Limb (tissue), 2 donors: ENCODE data around the gene MBP.

Experiments
- DNase-seq, 2 donors: peaks; one replicate each; pipeline ENCODE4 v3.0.0-alpha.2; 2016; ENCODE audit errors: extremely low spot score in 2 of 2

MBP gene

DNA sequence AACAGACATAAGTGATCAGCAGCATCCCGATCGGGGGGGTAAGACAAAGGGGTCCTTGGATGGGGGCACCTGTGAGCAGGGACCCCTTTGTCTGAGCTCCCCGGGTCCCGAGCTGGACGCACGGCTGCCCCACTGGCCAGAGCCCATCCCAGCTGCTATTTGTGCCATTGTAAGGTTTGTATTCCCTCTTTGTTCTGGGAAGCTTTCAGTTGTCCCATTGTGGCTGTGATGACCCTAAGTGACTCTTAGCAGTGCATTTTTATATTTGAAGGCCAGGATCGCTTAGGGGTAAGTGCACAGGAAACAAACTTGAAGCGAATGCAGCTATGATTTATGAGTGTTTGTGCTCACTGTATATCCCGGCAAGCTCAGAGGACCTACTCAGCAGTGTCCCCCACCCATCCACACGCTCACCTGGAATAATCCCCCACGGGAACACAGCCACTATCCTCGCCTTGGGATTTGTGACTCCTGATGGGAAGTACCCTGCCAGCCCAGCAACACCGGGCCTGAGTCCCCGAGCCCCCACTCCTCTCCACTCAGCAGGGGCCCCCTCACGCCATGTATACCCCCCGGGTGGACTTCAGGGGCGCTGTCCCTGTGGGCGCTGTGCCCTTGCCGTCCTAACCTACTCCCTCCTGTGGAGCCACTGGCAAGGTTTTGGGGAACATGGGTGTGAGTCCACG, 80.1 kb downstream of the MBP start:
- DNase-seq: no peak

DNA sequence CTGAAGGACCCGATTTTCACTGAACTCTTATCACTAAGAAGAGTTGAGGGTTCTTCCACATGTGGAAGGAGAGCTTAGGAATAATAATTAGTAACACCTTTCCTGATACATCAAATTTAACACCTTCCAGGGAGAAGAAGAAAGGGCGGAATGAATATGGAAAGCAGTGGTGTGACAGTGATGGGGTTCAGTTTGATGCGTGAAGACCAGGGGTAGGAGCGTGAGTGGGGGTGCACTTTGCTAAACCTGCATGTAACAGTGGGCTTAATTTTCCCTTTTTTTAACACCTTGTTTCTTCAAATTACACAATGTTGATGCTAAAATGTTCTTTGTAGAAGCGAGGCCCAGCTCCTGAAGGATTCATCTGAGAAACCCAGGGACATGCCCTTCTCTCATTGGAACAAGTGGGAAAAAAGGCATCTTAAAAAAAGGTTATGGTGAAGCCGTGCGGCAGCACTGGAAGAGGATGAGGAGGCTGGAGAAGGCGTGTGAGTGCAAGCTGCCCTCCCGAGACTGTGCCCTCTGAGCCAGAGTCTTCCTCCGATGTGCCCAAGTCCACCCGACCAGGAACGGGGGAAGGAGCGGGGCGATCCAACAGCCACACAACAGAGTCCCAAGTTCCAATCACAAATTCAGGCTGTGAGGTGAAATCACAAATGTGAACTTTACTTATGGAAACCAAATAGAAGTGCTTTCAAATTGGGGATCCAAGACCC, 80.8 kb downstream of the MBP start:
- DNase-seq: no peak

- no peak for DNase-seq
These were observed 82.6 kb downstream of the MBP start for GRCh38 chr18:77049938-77050337.

- DNase-seq: no peak
These were observed 84.7 kb downstream of the MBP start for GRCh38 chr18:77047803-77048419.

DNA sequence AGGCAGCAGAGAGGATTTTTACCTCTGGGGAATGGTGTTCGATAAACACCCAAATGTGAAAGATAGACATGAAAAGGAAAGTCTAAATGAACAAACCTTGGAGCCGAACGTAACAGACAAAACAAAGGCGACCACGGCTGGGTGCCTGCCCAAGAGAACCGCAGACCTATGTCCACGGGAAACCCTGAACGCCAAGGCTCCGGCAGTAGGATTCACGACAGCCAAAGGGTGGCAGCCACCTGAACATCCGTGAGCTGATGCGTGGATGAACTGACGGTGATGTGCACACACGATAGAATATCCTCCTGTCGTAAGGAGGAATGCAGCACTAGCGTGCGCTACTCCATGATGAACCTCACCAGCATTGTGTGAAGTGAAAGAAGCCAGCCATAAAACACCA, 85.6 kb downstream of the MBP start:
- no peak for DNase-seq

DNA sequence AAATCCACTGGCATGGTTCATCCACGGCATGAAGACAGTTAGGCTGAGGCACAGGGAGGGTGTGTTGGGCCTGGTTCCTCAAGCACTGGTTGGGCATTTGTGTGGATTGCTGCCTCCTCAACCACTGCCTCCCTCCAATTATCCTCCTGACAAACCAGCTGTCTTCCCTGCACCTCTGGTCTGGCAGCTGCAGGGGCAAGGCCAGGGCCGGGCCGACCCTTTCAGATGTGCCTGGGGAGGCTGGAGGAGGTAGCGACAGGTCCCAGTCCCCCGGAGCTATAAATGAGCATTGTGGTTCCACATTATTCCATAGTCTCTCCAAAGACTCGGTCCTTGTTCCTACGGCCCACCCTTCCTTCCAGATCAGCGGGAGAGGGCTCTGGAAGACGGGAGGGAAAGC, 86.2 kb downstream of the MBP start:
- DNase-seq: no peak

DNA sequence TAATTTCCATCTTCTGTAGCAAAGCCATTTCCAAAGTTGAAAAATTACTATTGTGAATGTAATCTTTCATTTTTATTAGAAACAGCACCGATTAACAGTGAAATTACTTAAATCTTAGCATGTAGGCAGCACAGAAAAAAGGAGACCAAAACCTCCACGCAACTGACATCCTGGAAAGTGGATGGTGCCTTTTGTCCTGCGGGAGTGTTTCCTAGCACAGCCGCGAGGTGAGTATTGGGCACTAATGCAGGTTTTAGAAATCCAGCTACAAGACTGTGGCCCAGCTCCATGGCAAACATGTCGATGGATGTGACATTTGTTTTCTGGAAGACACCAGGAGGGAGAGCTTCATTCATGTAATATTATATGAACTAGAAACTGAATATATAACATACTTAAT, 86.9 kb downstream of the MBP start:
- no peak for DNase-seq

DNA sequence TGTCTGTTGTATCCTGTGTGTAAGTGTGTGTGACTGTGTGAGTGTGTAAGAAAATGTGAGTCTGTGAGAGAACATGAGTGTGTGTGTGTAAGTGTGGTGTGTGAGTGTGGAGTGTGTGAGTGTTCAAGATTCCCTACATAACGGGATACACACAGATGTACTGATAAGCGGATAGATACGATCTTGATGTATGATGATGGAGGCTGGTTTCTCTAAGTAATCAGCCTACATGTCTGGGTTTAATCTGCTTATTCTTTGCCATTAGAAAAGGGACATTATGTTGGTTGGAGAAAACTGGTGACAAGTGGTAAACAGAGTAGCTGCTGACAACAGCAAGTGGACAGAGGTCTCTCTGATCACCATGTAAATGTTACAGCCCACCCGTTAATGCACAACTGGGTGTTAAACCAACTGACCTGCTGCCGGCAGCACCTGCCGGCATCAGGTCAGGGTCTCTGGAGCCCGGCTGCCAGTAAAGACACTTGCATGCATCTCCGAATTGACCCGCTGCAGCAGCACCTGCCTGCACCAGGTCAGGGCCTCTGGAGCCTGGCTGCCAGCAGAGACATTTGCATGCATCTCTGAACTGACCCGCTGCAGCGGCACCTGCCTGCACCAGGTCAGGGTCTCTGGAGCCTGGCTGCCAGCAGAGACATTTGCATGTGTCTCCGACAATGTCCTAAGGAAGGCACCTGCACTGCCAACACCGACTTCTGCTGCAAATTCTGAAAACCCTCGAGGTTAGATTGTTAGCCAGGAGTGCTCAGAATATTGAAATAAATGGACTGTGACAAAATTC, 87.5 kb downstream of the MBP start:
- no peak for DNase-seq

- no peak for DNase-seq
These were observed 88.9 kb downstream of the MBP start for GRCh38 chr18:77043541-77044280.

DNA sequence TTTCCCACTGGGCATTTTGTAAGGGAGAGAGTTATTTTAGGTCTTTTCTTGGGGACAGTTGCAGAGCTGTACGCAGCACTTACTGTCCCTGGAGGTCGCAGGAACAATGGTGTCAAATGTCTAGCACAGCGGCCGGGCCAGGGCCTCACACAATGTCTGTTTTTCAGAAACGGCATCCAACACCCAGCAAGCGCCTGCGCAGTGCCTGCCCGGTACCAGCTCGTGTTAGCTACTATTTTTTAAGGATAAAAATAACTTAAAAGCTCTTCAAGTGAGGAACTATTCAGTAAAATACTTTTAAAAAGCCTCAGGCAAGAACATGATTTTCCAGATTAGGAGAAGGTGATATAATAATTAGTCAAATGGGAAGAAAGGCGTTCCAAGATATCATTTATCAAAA, 90.0 kb downstream of the MBP start:
- no peak for DNase-seq

GRCh38 chr18:77039196-77040130, 93.1 kb downstream of the MBP start:
- no peak for DNase-seq

DNA sequence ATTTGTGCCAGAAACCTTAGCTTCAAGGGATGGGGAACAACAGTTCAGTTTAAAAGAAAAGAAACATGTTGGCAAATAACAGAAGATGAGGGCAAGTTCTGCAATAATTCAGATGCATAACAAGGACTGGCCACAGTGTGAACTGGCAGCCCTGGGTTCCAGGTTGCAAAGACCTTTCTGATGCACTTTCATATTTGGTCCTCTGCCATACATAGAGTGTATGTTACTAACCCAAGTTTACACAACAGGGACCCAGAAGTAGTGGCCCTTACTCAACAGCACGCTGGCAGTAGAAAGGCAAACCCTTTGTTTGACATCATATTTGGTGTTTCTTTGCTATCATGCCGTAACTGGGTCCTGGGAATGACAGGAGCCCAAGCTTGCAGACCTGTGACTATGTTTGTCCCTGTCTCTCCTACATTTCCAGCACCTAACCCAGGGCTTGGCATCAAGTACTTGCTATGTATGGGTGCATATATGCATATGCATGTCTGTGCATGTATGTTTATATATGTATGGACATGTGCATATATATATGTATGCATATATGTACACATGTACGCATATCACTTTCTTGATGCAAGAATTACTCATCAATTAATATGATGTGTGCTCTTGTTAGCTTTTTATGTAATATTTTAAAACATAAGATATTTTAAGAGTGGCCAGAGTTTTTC, 94.3 kb downstream of the MBP start:
- DNase-seq: no peak

DNA sequence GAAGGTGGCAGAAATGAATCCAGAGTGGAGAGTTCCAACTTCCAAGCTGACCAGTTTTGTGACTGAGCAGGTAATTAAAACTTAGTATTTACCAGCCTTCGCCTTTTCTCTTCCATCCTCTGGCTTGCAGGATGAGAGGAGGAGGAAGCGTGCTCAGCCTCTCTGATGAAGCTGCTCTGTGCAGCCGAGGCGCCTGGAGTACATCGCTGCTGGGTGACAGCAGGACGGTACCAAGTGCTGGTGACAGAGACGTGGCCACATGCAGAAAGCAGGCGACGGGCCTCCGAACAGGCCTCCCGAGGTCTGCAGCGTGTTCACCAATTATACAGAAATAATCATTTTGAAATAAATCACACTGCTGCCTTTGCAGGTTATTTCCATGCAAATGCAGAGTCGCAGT, 95.0 kb downstream of the MBP start:
- no peak for DNase-seq

DNA sequence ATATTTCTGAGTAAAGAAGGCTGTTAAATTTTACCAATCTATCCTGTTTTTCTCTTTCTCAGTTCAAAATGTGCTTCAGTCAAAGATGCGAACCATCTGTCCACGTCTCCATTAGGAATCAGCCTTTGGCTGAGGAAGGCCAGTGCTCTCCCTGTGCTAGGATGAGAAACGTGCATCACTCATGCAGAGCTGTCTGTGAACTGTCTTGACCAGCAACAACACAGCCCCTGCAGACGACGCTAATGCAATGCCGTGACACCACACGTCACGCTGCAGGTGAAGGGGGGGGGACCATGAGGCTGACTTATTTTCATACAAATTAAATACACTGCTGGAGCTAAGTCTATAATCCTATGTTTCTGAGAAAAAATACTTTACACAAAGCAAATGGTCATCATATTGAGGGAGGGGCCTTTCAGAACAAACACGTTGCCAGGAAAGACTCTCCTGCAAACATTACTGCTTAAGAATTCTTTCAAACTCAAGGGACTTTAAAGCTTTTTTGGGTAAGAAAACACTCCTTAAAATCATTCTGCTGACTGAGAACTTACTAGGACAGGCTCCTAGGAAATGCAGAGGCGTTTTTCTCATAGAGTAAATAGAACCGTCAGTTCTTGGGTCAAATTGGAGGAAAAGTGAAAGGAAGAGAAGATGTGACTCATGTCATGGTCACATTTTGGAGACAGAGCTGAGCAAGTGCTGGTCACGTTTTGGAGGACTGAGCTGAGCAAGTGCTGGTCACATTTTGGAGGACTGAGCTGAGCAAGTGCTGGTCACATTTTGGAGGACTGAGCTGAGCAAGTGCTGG, 97.0 kb downstream of the MBP start:
- no peak for DNase-seq

DNA sequence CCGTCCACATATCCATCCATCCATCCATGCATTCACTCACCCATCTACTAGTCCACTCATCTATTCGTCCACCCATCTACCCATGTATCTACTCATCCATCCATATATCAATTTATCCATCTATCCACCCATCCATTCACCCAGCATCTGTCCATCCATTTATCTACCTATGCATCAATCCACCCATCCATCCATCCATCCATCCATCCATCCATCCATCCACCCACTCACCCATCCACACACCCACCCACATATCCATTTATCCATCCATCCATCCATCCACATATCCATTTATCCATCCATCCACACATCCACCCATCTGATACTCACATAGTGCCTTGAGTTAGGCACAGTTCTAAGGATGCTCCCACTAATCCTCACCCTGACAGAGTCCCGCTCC, 99.0 kb downstream of the MBP start:
- no peak for DNase-seq

GRCh38 chr18:77032181-77032701, 100.3 kb downstream of the MBP start:
- DNase-seq: no peak

GRCh38 chr18:77031662-77032061, 100.9 kb downstream of the MBP start:
- no peak for DNase-seq

DNA sequence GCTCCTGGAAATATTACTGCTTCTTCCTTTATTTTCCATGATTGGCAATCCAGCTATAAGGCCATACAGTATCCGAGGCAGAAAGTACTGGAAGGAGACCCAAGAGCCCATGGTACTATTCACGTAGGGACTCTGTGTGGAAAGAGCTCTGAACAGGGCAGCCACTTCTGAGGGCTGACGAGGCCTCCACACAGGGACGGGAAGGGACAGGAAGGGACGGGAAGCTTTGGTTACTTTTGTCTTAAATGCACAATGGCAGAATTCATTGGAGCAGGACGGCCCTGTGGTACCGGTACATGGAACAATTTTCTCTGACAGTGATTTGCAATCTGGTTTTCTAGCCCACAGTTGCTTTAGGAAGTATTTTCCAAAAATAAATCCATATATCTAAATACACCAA, 102.4 kb downstream of the MBP start:
- DNase-seq: no peak
